ENCODE data around the gene ACAA2. TPM values are rescaled to one million over a fixed set of nuclear protein-coding genes. Genes with fewer than 3 reads are reported as not detected.

Gene ACAA2
- total RNA-seq, 1 experiment from 2014 or later: 51.1 TPM

- peak; percentile 63 for DNase-seq (ENCODE audit: low spot score)
- intact Hi-C loops (cut with micrococcal nuclease; ENCODE audit: unreplicated experiment): no loop called here
- ChIA-PET POLR2A (ENCODE audit: low non-redundant PET) (no interaction called here), CTCF (no interaction called here)
- peaks cover 7% of the 10 kb centered on the region for H3K4me1 ChIP-seq (ENCODE audit: insufficient read depth, low read length, poor library complexity, severe bottlenecking)
- H3K27ac ChIP-seq (ENCODE audit: low read depth, low read length, poor library complexity, severe bottlenecking): no peak overlapping the region
- H3K9me3 ChIP-seq (ENCODE audit: low read depth, low read length, poor library complexity, severe bottlenecking): no peaks in the 10 kb centered on the region
- TF ChIP-seq EZH2 (IDR thresholded peaks at IDR 0.05; ENCODE audit: borderline replicate concordance, low read depth, low read length, poor library complexity, severe bottlenecking): no peak
- TF ChIP-seq CTCF (conservative IDR thresholded peaks at IDR 0.05; ENCODE audit: low read depth, low read length): no peak
- H3K27me3 ChIP-seq (replicated peaks; ENCODE audit: insufficient read depth, low read depth, low read length, poor library complexity): no peaks in the 10 kb centered on the region
- no peak overlapping the region for H3K4me3 ChIP-seq (ENCODE audit: low read depth, low read length, poor library complexity, severe bottlenecking)
- no TSS peak for BruUV-seq (replicated peaks)
- H3K36me3 ChIP-seq (ENCODE audit: insufficient read depth, low read length, poor library complexity, severe bottlenecking): no peaks in the 10 kb centered on the region
These were observed 68.8 kb downstream of the ACAA2 start for GRCh38 chr18:49744376-49745008.

- ChIA-PET POLR2A (ENCODE audit: low non-redundant PET) (no interaction called here), CTCF (no interaction called here)
- Histone ChIP-seq H3K4me1 (ENCODE audit: insufficient read depth, low read length, poor library complexity, severe bottlenecking) (peaks cover 7% of the 10 kb centered on the region), H3K9me3 (ENCODE audit: low read depth, low read length, poor library complexity, severe bottlenecking) (no peaks in the 10 kb centered on the region), H3K4me3 (ENCODE audit: low read depth, low read length, poor library complexity, severe bottlenecking) (no peak overlapping the region), H3K27me3 (replicated peaks; ENCODE audit: insufficient read depth, low read depth, low read length, poor library complexity) (no peaks in the 10 kb centered on the region), H3K36me3 (ENCODE audit: insufficient read depth, low read length, poor library complexity, severe bottlenecking) (no peaks in the 10 kb centered on the region), H3K27ac (ENCODE audit: low read depth, low read length, poor library complexity, severe bottlenecking) (no peak overlapping the region)
- intact Hi-C loops (cut with micrococcal nuclease; ENCODE audit: unreplicated experiment): no loop called here
- DNase-seq (ENCODE audit: low spot score): no peak
- no TSS peak for BruUV-seq (replicated peaks)
- TF ChIP-seq CTCF (conservative IDR thresholded peaks at IDR 0.05; ENCODE audit: low read depth, low read length) (no peak), EZH2 (IDR thresholded peaks at IDR 0.05; ENCODE audit: borderline replicate concordance, low read depth, low read length, poor library complexity, severe bottlenecking) (no peak)
These were observed 70.2 kb downstream of the ACAA2 start for GRCh38 chr18:49743117-49743567.

- TF ChIP-seq CTCF (conservative IDR thresholded peaks at IDR 0.05; ENCODE audit: low read depth, low read length) (no peak), EZH2 (IDR thresholded peaks at IDR 0.05; ENCODE audit: borderline replicate concordance, low read depth, low read length, poor library complexity, severe bottlenecking) (no peak)
- H3K36me3 ChIP-seq (ENCODE audit: insufficient read depth, low read length, poor library complexity, severe bottlenecking): no peaks in the 10 kb centered on the region
- no peaks in the 10 kb centered on the region for H3K9me3 ChIP-seq (ENCODE audit: low read depth, low read length, poor library complexity, severe bottlenecking)
- no peaks in the 10 kb centered on the region for H3K27me3 ChIP-seq (replicated peaks; ENCODE audit: insufficient read depth, low read depth, low read length, poor library complexity)
- H3K4me3 ChIP-seq (ENCODE audit: low read depth, low read length, poor library complexity, severe bottlenecking): no peak overlapping the region
- BruUV-seq (replicated peaks): no TSS peak
- ChIA-PET CTCF (no interaction called here), POLR2A (ENCODE audit: low non-redundant PET) (no interaction called here)
- intact Hi-C loops (cut with micrococcal nuclease; ENCODE audit: unreplicated experiment): no loop called here
- H3K27ac ChIP-seq (ENCODE audit: low read depth, low read length, poor library complexity, severe bottlenecking): no peak overlapping the region
- no peak for DNase-seq (ENCODE audit: low spot score)
- H3K4me1 ChIP-seq (ENCODE audit: insufficient read depth, low read length, poor library complexity, severe bottlenecking): peaks cover 7% of the 10 kb centered on the region
These were observed 70.8 kb downstream of the ACAA2 start for GRCh38 chr18:49742316-49743116.

Data from A673 (cell line).